ENCODE data around the gene PLXND1.

Gene PLXND1

DNA sequence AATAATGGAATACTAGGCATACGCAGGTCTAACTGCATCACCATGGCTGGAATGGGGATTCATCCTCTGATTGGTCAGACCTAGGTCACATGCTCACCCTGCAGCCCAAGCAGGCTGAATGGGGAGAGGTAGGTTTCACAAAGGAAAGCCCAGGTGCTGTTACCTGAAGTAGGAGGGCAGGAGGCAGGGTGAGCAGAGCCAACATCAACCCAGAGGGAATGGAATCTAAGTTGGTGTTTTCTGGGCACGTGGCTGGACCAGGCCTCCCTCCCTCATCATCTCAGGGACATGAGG lies 70.2 kb downstream of the PLXND1 start:
- no peaks in the 10 kb centered on the region for H3K27me3 ChIP-seq
- no peaks in the 10 kb centered on the region for H3K9me3 ChIP-seq
- TF ChIP-seq, protein P1, sequence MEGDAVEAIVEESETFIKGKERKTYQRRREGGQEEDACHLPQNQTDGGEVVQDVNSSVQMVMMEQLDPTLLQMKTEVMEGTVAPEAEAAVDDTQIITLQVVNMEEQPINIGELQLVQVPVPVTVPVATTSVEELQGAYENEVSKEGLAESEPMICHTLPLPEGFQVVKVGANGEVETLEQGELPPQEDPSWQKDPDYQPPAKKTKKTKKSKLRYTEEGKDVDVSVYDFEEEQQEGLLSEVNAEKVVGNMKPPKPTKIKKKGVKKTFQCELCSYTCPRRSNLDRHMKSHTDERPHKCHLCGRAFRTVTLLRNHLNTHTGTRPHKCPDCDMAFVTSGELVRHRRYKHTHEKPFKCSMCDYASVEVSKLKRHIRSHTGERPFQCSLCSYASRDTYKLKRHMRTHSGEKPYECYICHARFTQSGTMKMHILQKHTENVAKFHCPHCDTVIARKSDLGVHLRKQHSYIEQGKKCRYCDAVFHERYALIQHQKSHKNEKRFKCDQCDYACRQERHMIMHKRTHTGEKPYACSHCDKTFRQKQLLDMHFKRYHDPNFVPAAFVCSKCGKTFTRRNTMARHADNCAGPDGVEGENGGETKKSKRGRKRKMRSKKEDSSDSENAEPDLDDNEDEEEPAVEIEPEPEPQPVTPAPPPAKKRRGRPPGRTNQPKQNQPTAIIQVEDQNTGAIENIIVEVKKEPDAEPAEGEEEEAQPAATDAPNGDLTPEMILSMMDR (IDR thresholded peaks at IDR 0.05) = no peak
- no peak for DNase-seq
- intact Hi-C loops (cut with DNase I; ENCODE audit: low total_unique reads) = no loop called here
- peaks cover 0 to 16% (median 1%) of the 10 kb centered on the region in 4 donors for H3K4me1 ChIP-seq
- H3K4me3 ChIP-seq = no peak overlapping the region
- H3K27ac ChIP-seq = no peak overlapping the region
- H3K36me3 ChIP-seq = no peaks in the 10 kb centered on the region

DNA sequence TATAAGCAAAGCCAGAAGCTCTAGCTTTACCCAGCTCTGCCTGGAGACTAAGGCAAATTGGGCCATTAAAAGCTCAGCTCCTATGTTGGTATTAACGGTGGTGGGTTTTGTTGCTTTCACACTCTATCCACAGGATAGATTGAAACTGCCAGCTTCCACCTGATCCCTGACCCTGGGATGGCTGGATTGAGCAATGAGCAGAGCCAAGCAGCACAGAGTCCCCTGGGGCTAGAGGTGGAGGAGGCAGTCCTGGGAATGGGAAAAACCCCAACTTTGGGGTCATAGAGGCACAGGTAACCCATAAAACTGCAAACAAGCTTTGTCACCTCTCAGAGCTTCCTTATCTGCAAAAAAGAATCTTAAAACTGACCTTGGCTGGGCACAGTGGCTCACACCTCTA lies 71.4 kb downstream of the PLXND1 start:
- no peaks in the 10 kb centered on the region for H3K27me3 ChIP-seq
- H3K4me1 ChIP-seq = peaks cover 0 to 16% (median 2%) of the 10 kb centered on the region in 4 donors
- H3K36me3 ChIP-seq = no peaks in the 10 kb centered on the region
- no peak overlapping the region for H3K4me3 ChIP-seq
- TF ChIP-seq, protein P1 (IDR thresholded peaks at IDR 0.05) = no peak
- intact Hi-C loops (cut with DNase I; ENCODE audit: low total_unique reads) = no loop called here
- no peak overlapping the region for H3K27ac ChIP-seq
- no peak for DNase-seq
- no peaks in the 10 kb centered on the region for H3K9me3 ChIP-seq

DNA sequence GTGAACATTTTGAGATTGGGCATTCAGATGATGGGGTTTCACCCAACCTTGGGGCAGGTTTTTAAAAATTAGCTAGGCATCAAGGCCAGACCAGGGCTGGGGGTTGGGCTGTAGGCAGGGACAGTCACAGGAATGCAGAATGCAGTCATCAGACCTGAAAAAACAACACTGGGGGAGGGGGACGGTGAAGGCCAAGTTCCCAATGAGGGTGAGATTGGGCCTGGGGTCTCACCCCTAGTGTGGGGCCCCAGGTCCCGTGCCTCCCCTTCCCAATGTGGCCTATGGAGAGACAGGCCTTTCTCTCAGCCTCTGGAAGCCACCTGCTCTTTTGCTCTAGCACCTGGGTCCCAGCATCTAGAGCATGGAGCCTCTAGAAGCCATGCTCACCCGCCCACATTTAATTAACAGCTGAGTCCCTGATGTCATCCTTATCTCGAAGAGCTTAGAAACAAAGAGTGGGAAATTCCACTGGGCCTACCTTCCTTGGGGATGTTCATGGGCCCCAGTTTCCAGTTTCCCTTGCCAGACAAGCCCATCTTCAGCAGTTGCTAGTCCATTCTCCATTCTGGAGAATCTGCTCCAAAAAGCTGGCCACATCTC lies 71.9 kb downstream of the PLXND1 start:
- no peaks in the 10 kb centered on the region for H3K27me3 ChIP-seq
- no peaks in the 10 kb centered on the region for H3K36me3 ChIP-seq
- H3K27ac ChIP-seq = no peak overlapping the region
- no peak for DNase-seq
- H3K9me3 ChIP-seq = no peaks in the 10 kb centered on the region
- TF ChIP-seq, protein P1 (IDR thresholded peaks at IDR 0.05) = no peak
- H3K4me3 ChIP-seq = no peak overlapping the region
- intact Hi-C loops (cut with DNase I; ENCODE audit: low total_unique reads) = no loop called here
- peaks cover 0 to 22% (median 6%) of the 10 kb centered on the region in 4 donors for H3K4me1 ChIP-seq

DNA sequence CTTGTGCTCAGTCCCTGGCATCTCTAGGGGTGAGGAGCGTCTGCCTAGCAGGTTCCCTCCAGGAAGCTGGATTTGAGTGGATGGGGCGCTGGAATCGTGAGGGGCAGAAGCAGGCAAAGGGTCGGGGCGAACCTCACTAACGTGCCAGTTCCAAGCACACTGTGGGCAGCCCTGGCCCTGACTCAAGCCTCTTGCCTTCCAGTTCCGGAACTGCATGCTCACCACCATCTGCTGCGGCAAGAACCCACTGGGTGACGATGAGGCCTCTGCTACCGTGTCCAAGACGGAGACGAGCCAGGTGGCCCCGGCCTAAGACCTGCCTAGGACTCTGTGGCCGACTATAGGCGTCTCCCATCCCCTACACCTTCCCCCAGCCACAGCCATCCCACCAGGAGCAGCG lies 73.1 kb downstream of the PLXND1 start:
- H3K27me3 ChIP-seq = no peaks in the 10 kb centered on the region
- no peak for DNase-seq
- H3K4me3 ChIP-seq = no peak overlapping the region
- H3K9me3 ChIP-seq = no peaks in the 10 kb centered on the region
- TF ChIP-seq, protein P1 (IDR thresholded peaks at IDR 0.05) = no peak
- H3K36me3 ChIP-seq = no peaks in the 10 kb centered on the region
- H3K4me1 ChIP-seq = peaks cover 0 to 23% (median 8%) of the 10 kb centered on the region in 4 donors
- intact Hi-C loops (cut with DNase I; ENCODE audit: low total_unique reads) = no loop called here
- no peak overlapping the region for H3K27ac ChIP-seq

DNA sequence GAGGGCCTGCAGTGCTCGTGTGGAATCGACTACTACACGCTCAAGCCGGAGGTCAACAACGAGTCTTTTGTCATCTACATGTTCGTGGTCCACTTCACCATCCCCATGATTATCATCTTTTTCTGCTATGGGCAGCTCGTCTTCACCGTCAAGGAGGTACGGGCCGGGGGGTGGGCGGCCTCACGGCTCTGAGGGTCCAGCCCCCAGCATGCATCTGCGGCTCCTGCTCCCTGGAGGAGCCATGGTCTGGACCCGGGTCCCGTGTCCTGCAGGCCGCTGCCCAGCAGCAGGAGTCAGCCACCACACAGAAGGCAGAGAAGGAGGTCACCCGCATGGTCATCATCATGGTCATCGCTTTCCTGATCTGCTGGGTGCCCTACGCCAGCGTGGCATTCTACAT lies 74.2 kb downstream of the PLXND1 start:
- no peak for DNase-seq
- Histone ChIP-seq H3K4me3 (no peak overlapping the region), H3K9me3 (no peaks in the 10 kb centered on the region), H3K4me1 (peaks cover 0 to 23% (median 8%) of the 10 kb centered on the region in 4 donors), H3K36me3 (no peaks in the 10 kb centered on the region), H3K27ac (no peak overlapping the region), H3K27me3 (no peaks in the 10 kb centered on the region)
- intact Hi-C loops (cut with DNase I; ENCODE audit: low total_unique reads) = no loop called here
- TF ChIP-seq, protein P1 (IDR thresholded peaks at IDR 0.05) = no peak

DNA sequence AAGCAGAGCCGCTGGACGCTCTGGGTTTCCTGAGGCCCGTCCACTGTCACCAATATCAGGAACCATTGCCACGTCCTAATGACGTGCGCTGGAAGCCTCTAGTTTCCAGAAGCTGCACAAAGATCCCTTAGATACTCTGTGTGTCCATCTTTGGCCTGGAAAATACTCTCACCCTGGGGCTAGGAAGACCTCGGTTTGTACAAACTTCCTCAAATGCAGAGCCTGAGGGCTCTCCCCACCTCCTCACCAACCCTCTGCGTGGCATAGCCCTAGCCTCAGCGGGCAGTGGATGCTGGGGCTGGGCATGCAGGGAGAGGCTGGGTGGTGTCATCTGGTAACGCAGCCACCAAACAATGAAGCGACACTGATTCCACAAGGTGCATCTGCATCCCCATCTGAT lies 74.8 kb downstream of the PLXND1 start:
- Histone ChIP-seq H3K4me1 (peaks cover 0 to 23% (median 8%) of the 10 kb centered on the region in 4 donors), H3K36me3 (no peaks in the 10 kb centered on the region), H3K9me3 (no peaks in the 10 kb centered on the region), H3K4me3 (no peak overlapping the region), H3K27ac (no peak overlapping the region), H3K27me3 (no peaks in the 10 kb centered on the region)
- TF ChIP-seq, protein P1 (IDR thresholded peaks at IDR 0.05) = no peak
- intact Hi-C loops (cut with DNase I; ENCODE audit: low total_unique reads) = no loop called here
- DNase-seq = no peak
